NCI-H524 (cell line): ENCODE data around the gene PUS1.

ENCODE experiments used
- DNase-seq, 2 experiments: peaks; one replicate each; lab custom pipeline; 2025; lab: John Stamatoyannopoulos, UW

The PUS1 gene

DNA sequence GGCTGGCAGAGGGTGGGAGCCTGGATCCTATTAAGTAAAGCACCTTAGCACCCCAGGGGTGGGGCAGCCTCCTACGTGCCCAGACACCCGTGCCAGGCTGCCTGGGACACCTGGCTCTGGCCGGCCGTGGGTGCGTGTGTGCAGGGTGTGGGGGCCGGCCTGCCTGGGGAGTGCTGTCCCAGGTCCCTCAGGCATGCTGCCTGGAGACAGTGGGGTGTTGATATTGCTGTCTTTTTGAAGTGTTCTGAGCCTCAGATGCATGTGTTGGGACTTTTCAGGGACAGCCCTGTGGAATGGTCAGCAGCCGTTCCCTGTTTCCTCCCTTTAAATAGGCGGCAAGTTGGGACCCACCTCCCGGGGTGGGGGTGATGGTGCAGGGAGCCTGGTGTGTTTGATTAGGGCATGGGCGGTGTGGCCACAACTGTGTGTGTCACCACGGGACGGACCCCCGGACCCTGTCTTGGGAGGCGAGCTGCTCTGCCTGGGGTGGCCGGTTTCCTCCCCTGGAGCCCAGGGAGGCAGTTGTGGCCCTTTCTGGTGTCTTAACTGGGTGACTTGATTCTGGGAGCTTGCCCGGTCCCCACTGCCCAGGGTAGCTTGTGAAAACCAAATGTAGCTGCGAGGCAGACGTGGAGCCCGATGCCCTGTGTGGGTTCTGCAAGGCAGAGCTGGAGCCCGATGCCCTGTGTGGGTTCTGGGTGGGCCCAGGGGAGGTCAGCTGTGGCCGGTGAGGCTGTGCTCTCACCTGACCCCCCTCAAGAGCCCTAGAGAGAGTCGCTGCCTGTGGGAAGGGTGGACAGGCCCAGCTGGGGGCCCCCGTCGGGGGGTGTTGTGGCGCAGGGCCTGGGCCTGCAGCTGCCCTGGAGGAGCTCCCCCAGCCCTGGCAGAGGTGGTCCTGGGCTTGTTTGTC is 26.5 kb upstream of the PUS1 start:
- no peak for DNase-seq

DNA sequence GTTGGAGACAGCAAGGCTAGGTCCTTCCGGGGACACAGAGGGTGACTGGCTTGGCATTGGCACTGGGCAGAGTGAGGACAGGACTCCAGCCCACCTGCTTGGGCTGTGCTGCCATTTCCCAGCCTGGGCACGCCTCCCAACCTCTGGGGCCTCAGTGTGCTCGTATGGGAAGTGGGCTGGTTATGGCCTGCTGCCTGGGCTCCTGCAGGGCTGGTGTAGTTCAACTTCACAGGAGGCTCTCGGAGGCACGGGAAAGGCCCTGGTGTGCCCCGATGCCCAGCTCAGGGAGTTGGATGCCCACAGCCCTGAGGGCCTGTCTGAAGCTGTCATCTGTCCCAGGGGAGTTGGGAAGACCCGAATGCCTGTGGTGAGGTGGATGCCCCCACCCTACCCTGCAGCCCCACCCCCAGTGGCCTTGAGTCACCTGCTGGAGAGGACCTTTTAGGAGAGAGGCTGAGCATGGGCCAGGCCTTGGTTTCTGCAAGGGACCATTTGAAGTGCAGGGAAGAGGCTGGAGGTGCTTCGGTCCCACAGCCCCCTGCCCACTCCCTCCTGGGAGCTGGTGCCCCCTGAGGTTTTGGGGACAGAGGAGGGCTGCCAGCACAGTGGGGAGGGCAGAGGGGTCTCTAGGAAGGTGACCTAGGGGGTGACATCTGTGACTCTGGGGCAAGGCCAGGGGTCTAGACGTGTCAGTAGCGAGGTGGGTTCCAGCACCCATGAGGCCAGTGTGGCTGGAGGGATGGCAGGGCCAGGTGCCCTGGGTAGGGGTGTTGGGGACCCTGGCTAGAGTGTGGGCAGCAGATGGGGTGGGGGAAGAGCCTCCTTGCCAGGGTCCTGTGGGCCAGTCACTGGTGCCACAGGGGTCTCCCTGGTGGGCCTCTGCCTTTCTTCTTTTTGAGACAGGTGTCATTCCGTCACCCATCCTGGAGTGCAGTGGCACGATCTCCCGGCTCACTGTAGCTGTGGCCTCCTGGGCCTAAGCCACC is 25.5 kb upstream of the PUS1 start:
- no peak for DNase-seq

DNA sequence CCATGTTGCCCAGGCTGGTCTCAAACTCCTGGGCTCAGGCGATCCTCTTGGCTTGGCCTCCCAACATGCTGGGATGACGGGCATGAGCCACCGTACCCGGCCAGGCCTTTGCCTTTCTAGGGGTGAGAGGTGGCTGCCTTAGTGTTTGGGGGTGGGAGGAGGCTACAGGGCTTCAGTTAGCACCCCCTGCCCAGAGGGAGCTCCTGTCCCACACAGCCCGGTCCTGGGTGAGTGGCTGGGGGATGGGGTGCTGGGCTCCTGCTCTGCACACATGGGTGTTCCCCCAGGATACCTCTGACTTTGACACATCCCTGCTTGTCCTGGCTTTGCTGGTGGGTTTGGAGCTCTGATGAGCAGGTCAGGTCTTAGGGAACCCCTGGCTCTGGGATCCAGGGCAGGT is 24.7 kb upstream of the PUS1 start:
- no peak for DNase-seq

DNA sequence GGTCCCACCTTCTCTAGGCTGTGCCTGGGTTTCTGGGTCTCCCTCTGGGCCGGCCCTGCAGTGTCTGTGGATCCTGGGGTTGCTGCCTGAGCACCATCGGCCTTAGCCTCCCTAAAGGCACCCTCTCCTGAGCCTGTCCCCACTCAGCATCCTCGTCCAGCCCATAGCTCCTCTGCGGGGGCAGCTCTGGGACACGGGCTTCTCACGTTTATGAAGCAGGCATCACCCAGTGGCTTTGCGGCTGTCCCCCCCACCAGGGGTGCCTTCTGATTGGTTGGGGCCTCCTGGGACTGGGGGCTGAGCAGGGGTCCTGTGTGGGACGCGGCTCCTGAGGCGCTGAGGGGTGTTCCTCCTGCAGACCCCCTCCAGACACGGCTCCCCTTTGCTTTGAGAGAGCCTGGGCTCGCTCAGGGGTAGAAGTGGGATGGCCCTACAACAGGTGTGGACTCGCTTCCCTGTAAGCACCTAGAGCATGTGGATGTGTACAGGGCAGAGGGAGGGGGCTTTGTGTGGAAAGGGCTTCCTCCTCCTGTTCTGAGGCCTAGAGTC is 23.9 kb upstream of the PUS1 start:
- DNase-seq, result no peak

DNA sequence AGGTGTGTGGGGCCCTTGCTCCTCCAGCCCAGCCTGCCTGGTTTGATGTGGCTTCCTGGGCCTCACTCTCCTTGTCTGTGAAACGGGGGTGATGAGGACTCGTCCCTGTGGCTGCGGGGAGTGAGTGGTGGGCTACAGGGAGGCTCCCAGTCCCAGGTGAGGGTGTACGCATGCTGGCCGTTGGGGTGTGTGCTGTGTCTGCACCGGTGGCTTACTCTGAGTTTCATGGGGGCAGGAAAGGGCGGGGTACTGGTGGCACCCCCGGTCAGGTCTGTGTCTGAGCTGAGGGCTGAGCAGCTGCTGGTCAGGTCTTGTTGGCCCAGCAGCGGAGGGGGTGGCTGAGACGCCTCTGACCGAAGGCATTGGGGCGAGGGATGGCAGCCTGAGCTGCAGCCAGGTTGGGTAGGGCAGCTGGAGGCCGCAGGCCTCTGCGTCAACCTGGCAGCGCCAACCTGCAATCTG is 23.4 kb upstream of the PUS1 start:
- no peak for DNase-seq

DNA sequence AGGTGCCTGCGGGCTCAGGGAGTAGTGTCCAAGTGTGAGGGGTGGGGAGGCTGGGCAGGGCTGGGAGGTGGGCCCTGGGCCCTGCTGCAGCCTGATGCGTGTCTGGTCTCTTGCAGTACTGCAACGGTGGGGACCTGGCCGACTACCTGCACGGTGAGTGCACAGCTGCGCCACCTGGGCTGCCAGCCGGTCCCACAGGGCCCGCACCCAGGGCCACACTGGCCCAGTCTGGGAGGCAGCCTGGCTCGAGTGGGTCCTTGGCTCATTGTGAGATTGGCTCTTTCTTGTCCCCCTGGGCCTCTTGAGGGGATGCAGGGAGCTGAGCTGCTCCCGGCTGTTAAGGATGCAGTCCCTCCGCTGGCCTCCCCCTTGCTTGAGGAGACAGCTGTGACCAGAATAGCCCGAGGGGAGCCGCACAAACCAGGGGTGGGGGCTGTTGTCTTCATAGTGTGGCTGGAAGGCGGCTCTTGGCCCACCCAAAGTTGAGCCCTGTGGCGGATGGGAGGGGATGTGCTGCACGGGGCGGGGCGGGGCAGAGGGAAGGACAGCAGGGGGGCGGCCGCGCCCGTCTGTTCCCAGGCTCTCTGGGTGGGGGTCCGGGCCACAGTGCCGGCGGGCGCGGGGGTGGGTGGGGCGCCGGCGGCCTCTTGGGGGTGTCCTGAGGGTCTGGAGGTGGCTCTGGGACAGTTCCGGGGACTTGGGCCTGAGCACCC is 21.5 kb upstream of the PUS1 start:
- DNase-seq, result no peak

DNA sequence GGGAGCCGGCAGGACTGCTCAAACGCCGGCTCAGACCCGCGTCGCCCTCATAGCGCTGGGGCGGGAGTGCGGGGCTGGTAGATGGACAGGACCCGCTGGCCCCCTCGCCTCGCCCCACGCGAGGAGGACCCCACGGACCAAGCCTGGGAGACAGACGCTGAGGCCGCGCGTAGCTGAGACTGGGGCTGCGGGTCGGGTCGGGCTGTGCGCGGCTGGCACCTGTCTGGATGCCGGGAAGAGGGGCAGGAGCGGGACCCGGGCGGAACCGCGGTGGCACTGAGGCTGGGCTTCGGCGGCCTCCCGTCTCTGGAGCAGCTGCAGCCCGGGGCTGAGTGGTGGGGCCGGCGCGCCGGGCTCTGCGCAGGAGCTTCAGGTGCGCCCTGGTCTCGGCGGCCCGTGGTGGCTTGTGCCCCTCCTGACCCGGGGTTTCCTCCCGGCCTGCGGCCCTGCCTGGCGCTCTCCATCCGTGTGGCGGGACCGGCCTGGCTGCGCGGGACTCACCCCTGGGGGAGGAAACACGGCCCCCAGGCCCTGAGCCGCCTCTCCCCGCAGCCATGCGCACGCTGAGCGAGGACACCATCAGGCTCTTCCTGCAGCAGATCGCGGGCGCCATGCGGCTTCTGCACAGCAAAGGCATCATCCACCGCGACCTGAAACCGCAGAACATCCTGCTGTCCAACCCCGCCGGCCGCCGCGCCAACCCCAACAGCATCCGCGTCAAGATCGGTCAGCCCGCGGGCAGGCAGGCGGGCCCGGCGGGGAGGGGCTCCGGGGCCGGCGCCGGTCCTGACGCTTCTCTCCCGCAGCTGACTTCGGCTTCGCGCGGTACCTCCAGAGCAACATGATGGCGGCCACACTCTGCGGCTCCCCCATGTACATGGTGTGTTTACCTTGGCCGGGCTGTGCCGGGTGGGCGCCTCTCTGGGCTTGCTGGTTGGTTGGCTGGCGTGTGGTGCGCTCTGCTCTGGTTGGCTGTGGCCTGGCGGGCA is 20.7 kb upstream of the PUS1 start:
- no peak for DNase-seq

DNA sequence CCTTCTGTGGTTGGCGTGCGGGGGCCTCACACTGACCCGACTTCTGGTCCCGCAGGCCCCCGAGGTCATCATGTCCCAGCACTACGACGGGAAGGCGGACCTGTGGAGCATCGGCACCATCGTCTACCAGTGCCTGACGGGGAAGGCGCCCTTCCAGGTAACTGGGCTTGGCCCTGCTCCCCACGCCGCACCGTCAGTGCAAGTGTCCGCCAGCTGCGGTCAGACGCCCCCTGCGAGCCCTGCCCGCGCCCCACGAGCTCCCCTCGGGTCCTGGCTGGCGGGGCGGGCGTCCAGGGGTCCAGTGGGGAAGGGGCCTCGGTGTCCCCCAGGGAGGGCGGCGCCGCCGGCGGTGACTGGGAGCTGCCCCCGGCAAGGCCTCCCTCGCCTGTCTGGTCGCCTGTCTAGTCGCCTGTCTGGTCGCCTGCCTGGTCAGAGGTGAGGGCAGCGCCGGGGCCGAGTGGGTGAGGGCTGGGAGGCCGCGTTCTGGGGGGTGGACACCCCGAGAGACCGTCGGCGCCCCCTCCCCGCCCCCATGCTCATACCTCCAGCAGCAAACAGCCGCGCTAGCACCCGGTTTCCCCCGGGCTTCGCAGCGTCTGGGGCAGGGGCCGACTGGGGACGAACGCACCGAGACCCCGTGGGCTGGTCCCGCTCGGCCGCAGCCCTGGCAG is 19.9 kb upstream of the PUS1 start:
- no peak for DNase-seq

DNA sequence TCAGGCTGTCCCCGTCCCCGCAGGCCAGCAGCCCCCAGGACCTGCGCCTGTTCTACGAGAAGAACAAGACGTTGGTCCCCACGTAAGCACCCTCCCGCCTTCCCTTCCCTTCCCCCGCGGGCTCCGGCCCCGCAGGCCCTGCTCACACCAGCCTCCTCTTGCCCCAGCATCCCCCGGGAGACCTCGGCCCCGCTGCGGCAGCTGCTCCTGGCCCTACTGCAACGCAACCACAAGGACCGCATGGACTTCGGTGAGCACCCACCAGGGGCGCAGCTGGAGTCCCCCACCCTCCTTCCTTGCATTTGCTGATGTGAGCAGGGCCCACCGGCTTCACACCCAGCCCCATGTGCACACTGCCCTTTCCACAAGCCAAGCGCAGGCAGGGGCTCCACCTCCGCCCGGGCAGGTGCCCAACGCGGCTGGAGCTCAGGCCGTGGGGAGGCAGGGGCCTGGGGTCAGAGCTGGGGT is 19.3 kb upstream of the PUS1 start:
- no peak for DNase-seq

DNA sequence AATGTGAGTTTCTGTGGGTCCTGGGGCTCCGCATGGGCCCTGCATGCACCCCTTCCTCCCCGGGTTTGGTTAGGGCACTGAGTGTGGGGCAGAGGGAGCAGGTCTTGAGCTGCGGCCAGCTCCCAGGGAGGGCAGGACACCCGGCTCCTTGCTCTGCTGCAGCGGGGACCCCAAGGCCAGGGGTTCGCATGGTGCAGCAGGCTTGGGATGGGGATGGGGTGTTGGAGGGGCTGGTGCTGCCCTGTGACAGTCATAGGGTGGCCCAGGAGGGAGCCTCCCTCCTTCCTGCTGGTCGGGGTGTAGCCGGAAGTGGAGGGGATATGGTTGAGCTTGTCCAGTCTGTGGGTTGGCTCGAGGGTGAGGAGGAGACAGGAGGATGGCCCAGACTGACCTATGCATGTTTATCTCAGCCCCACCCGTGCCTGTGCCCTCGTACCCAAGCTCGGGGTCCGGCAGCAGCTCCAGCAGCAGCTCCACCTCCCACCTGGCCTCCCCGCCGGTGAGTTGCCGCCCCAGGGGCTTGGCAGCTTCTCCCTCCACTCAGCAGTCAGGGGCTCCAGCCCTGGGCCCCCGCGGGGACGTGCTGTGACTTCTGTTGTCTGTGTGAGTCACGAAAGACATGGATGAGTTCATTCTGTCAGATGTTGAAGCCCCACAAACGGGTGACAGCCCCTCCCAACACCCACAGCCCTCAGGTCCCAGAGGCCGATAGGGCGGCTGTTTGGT is 18.6 kb upstream of the PUS1 start:
- DNase-seq, result no peak

DNA sequence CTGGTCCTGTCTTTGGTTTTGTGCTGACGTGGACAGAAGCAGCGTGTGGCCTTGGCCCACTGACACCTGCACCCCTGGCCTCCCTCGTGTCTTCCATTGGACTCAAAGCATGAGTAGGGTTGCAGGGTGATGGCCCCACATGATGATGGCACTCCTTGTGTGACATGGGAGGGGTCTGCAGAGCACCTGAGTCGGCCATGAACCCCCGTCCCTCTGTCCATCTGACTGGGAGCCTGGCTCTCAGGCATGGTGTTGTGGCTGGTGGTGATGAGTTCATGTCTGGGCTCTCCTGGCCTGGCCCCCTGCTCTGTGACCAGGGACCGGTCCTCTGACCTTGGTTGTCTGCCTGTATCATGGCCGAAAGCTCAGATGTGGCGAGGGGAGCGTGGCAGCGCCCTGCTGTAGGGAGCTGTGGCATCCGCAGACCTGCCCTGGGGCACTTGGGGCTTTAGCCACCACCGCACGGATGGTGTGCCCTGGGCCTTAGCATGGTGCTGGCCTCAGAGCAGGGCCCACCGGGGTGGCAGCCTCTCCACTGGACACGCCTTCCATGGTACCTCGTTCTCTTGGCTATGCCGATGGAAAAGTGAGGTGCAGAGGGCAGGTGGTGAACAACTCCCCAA is 17.9 kb upstream of the PUS1 start:
- DNase-seq, result no peak

DNA sequence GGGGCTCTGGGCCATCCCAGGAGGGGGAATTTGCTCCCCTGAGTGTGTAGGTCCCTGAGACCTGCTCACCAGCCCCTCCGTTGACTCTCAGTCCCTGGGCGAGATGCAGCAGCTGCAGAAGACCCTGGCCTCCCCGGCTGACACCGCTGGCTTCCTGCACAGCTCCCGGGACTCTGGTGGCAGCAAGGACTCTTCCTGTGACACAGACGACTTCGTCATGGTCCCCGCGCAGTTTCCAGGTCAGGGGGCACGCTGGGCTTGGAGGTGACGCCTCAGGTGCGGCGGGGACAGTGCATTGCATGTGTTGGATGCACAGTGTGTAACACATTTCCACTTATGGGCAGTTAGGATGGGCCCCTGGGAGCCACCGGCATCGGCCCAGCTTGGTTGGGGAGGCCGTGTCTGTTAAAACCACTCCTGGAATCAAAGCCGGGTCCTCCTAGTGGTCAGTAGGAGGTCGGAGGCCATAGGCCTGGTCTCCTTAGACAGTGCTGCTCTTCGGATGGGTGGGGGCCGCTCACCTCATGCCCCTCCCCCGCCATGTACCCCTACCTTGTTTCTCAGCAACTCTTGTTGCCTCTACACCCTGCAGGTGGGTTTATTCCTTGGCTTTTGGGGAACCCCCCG is 17.1 kb upstream of the PUS1 start:
- no peak for DNase-seq

DNA sequence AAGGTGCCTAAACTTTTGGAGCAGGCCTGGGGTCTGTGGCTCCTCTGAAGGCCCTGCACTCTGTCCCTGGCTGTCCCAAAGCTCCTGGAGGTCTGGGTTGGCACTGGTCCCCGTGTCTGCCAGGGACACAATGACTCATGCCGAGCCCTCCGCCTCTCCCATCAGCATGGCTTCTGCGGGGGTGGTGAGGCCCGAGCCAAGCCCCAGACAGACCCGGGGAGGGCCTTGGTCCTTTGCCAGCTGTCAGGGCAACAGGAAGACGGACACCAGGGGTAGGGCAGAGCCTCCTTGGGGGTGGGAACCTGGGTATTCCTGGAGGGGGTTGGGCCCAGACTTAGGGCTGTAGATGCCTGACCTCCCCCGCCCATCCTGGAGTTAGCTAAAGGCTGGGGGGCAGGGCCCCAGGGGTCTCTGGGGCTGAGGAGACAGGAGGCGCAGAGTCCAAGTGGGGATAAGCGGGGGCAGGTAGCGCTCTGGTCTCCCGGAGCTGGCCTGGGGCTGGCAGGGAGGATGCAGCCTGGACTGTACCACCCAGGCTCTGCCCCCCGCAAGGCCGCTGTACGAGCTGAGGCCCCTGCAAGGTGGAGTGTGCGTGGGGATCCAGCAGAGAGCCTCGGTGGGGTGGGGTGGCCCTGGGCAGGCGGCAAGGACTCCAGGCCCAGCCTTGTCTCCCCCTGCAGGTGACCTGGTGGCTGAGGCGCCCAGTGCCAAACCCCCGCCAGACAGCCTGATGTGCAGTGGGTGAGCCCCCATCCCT is 16.4 kb upstream of the PUS1 start:
- DNase-seq, result no peak

DNA sequence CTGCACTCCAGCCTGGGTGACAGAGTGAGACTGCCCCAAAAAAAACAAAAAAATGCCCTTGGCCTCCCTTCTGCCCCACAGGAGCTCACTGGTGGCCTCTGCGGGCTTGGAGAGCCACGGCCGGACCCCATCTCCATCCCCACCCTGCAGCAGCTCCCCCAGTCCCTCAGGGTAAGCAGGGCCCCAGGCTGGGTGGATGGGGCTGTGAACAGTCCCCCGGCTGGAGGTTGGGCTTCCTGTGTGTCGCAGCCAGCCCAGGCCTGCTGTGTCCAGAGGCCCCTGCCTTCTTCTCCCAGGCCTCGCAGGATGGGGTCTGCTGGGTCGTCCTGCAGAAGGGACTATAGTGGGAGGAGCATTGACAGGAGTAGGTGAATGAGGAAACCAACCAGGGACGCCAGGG is 15.4 kb upstream of the PUS1 start:
- DNase-seq, result no peak

DNA sequence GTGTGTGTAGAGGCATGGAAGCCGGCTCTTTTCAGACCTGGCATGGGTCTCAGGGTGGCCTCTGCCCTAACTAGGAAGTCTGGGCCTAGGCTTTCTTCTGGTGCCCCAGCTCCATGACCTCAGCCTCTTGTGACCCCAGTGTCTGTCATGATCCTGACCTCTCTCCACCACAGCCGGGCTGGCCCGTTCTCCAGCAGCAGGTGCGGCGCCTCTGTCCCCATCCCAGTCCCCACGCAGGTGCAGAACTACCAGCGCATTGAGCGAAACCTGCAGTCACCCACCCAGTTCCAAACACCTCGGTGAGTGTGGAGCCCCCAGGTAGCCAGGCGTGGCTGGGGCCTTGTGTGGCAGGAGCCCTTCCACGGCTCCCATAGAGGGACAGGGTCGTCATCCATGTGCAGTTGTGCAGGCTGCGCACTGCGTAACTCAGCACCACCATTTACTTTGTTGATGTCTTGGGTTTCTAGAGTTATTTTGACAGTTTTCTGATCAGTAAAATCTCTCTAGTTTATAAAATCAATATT is 14.8 kb upstream of the PUS1 start:
- no peak for DNase-seq

DNA sequence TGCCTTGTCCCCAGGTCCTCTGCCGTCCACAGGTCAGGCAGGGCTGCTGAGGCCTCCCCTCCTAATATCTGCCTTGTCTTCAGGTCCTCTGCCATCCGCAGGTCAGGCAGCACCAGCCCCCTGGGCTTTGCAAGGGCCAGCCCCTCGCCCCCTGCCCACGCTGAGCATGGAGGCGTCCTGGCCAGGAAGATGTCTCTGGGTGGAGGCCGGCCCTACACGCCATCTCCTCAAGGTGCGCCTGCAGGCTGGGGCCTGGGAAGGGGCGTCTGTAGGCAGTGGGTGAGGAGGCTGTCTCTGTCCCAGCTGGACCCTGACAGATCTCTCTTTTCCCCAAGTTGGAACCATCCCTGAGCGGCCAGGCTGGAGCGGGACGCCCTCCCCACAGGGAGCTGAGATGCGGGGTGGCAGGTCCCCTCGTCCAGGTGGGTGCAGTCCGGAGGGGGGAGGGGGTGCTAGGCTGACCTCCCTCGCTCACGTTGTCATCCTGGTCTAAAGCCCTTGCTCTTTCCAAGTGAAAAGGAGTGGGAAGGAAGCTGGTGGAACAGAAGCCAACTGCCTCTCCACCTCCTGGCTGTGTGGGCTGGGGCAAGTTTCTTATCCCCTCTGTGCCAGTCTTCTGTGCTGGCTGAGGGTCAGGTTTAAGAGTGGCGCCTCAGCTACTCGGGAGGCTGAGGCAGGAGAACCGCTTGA is 13.9 kb upstream of the PUS1 start:
- DNase-seq, result no peak

DNA sequence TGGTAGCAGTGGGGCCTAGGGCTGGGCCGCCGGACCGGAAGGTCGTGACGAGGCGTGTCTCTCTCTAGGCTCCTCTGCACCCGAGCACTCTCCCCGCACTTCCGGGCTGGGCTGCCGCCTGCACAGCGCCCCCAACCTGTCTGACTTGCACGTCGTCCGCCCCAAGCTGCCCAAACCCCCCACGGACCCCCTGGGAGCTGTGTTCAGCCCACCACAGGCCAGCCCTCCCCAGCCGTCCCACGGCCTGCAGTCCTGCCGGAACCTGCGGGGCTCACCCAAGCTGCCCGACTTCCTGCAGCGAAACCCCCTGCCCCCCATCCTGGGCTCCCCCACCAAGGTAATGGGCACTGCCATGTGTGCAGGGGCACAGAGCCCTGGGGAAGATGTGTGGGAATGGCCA is 13.3 kb upstream of the PUS1 start:
- DNase-seq, result no peak
